Measurements from ENCODE around the gene RFXANK.
A peak's percentile ranks its signal among the peaks of the same experiment; 100 is the strongest.
"Not testable (repeated sequence)": the region's sequence is repeated elsewhere in the genome, so short reads cannot be mapped to it uniquely, and the experiment has no call there.

Gene RFXANK

DNA sequence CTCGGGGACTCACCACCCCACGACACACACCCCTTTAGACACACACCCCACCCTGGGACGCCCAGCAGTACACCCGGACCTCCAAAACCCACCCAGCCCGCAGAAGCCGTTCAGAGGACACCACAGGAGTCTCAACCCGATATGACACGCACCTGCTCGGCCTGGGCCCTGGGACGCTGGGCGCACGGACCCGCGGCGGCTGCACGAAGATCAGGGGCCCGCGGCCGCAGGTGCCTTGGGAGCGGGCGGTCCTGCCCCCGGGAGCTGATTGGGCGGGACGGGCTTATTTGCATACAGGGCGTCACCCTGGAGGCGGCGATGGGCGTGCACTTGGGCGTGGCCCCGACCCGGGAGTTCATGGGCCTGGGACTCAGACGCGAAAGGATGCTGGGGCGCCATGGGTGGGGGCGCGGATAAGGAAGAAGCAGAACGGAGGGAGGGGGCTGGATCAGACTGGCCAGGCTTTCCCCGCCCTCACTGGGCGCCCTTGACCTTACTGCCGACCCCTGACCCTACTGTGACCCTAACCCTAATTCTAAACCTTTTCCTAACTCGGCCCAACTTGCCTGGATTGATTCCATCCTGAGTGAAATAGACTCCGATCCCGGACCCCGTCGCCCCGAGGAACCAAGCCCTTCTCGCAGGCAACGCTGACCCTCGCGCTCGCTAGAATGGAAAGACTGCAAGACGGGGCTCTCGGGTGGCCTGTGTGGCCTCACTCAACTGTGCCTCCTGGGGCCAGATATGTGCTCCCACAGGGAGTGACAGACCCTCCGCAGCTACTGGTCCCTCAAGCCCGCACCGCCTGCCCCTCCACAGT, 21.8 kb upstream of the RFXANK start, which contains the start of gene MEF2B:
TSS of gene MEF2B (minus strand) at position 211 of the 820 bp plus-strand sequence. CDS start 19,528 bp downstream, outside the sequence.
- TF ChIP-seq, protein P1, sequence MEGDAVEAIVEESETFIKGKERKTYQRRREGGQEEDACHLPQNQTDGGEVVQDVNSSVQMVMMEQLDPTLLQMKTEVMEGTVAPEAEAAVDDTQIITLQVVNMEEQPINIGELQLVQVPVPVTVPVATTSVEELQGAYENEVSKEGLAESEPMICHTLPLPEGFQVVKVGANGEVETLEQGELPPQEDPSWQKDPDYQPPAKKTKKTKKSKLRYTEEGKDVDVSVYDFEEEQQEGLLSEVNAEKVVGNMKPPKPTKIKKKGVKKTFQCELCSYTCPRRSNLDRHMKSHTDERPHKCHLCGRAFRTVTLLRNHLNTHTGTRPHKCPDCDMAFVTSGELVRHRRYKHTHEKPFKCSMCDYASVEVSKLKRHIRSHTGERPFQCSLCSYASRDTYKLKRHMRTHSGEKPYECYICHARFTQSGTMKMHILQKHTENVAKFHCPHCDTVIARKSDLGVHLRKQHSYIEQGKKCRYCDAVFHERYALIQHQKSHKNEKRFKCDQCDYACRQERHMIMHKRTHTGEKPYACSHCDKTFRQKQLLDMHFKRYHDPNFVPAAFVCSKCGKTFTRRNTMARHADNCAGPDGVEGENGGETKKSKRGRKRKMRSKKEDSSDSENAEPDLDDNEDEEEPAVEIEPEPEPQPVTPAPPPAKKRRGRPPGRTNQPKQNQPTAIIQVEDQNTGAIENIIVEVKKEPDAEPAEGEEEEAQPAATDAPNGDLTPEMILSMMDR (IDR thresholded peaks at IDR 0.05; ENCODE audit: insufficient read depth, missing control alignments) = no peak
- DNase-seq (ENCODE audit: insufficient read length, low spot score) (peak; percentile 99), FAIRE-seq (no peak)

DNA sequence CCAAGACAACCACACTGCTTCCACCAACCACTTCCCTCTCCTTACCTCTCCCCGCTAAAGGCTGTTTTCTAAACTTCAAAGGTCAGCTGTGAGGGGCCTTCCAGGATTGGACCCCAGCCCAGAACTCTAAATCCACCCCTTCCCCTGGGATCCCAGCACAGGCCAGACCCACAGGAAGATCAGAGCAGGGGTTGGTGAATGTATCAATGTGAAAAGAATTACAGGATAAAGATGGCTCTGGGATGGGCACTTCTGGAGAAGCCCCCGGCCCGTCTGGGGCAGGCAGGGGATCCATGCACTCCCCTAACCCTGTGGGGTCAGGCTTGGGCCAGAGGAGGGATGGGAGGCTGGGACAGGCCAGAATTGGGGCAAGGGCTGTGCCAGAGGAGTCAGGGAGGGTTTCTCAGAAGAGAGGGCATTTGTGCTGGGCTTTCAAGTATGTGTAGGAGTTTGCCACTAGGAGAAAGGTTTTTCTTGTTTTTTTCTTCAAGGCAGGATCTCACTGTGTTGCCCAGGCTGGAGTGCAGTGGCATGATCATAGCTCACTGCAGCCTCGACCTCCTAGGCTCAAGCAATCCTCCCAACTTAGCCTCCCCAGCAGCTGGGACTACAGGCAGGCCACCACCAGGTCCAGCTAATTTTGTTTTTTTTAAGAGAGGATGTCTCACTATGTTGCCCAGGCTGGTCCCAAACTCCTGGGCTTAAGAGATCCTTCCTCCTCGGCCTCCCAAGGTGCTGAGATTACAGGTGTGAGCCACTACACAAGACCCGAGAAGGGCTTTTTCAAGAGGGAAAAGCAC, 21.0 kb upstream of the RFXANK start:
- no peak for FAIRE-seq
- TF ChIP-seq, protein P1 (IDR thresholded peaks at IDR 0.05; ENCODE audit: insufficient read depth, missing control alignments) = no peak
- no peak for DNase-seq (ENCODE audit: insufficient read length, low spot score)

DNA sequence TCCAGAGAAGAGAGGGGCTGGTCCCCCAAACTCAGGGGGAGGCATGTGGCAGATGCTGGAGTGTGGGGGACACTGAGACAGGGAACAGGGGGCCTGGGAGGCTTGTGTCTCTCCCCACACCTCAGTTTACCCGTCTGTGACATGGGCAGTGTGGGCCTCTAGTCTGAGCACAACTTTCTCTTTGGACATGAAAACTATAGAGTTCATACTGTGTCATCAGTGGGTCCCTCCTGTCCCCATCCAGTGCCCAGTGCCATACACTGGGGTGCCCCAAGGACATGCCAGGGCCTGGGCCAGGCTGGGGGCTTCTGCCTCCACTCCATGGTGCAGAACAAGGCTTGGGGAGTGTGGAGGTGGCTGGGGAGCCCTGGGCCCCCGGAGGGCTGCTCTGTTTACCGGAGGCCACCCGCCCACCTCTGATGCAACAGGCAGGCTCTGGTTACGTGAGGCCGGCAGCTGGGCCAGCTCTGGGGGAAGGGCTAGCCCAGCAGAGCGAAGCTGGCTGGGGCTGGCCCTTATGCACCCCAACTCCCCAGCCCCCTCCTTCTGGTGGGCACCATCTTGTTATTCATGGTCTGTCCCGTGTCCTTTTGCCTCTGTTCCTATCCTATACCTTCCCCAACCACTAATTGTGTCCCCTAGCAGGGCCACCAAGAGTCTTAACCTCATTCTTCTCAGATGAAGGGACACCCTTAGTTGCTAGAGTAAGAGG, 20.1 kb upstream of the RFXANK start:
- DNase-seq (ENCODE audit: insufficient read length, low spot score) (no peak), FAIRE-seq (no peak)
- TF ChIP-seq, protein P1 (IDR thresholded peaks at IDR 0.05; ENCODE audit: insufficient read depth, missing control alignments) = no peak

DNA sequence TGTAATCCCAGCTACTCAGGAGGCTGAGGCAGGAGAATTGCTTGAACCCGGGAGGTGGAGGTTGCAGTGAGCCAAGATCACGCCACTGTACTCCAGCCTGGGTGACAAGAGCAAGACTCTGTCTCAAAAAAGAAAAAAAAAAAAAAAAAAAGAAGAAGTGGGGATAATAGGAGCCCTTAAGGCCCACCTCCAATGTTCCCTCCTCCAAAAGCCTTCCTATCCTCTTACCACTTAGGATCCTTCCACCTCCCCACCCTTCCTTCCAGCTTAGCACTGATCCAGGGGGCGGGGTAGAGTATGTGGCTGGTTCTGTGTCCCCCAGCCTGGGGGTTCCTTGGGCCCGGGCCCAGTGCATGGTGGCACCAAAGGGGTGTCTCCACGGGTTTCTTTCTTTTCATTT, 18.8 kb upstream of the RFXANK start:
- not testable (repeated sequence) for FAIRE-seq; DNase-seq (ENCODE audit: insufficient read length, low spot score)

DNA sequence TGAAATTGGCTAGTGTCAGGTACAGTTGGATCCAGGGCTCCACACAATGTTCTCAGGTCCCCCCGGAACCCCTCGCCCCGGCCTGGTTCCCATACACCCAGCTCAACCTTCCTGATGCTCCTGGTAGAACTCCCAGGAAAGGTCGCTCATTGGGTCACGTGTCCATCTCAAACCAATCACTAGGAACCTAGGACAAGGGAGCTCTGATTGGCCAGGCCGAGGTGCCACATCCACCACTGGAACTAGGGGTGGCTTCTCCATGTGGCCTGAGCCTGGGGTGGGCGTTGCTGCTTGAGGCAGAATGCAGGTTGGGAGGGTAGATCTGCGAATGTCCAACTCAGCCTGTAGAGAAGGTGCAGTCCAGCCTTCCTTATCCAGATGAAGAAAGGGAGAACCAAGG, 15.1 kb upstream of the RFXANK start:
- FAIRE-seq (no peak), DNase-seq (ENCODE audit: insufficient read length, low spot score) (no peak)

DNA sequence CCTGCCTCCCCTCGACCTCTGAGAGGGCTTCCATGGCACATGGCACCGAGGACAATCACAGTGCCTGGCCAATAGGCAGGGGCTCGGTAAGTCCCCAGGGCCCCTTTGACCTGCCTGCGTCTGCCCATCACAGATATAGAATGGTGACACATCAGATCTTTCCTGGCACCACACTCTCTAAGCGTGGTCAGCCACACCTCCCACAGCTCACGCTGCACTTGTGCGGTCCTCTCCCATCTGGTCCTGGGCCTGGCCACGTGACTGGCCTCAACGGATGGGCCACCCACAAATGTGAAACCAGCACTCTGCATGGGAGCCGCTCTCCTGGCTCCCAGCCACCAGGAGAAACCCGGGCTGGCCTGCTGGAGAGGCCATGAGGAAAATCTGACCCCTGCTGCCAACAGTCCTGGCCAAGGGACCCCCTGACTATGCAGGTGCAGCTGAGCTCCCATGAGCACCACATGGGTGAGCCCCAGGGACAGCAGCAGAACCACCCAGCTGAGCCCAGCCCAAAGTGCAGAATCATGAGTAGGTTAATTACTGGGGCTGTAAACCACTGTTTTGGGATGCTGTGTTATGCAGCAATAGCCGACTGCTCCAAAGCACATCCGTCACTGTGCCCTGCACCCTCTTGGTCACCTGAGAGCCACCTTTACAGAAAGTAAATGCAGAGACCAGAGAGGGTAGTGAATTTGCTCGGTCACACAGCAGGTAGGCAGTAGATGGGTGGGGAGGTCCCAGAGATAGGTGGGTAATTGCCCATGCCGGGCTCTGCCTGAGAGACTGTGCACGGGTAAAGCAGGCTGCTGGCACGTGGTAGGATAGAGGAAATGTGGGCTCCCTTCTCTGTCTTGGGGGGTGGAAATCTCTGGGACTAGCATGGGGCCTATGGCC, 12.3 kb upstream of the RFXANK start:
- TF ChIP-seq, protein P1 (IDR thresholded peaks at IDR 0.05; ENCODE audit: insufficient read depth, missing control alignments) = no peak
- DNase-seq (ENCODE audit: insufficient read length, low spot score) (no peak), FAIRE-seq (no peak)

More for the DNA sequence above, 15.1 kb upstream of the RFXANK start:
- TF ChIP-seq, protein P1 (IDR thresholded peaks at IDR 0.05; ENCODE audit: insufficient read depth, missing control alignments) = no peak
